ENCODE data around the gene THAP5.

The THAP5 gene

DNA sequence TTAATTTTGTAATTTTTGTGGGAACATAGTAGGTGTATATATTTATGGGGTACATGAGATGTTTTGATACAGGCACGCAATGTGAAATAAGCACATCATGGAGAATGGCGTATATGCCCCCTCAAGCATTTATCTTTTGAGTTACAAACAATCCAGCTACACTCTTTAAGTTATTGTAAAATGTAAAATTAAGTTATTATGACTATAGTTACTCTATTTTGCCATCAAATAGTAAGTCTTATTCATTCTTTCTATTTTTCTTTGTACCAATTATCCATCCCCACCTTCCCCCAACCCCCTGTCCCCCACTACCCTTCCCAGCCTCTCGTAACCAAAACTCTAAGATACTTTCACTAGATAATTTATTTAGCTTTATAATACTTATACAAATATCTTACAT, 35.8 kb downstream of the THAP5 start:
- Histone ChIP-seq H3K36me3 (ENCODE audit: control insufficient read depth, insufficient read depth, low read length) (no peaks in the 10 kb centered on the region), H3K27me3 (ENCODE audit: control insufficient read depth, insufficient read depth, low read length) (no peaks in the 10 kb centered on the region), H3K4me3 (ENCODE audit: low read depth, low read length) (no peak overlapping the region), H3K27ac (ENCODE audit: low read depth, low read length) (no peak overlapping the region), H3K9ac (ENCODE audit: low read length) (no peak overlapping the region), H3K9me3 (ENCODE audit: control insufficient read depth, insufficient read depth, low read depth, low read length) (no peaks in the 10 kb centered on the region), H3K4me1 (ENCODE audit: control insufficient read depth, insufficient read depth, low read length) (peaks cover 6% of the 10 kb centered on the region; the same call in 1 of the 2 replicates)

DNA sequence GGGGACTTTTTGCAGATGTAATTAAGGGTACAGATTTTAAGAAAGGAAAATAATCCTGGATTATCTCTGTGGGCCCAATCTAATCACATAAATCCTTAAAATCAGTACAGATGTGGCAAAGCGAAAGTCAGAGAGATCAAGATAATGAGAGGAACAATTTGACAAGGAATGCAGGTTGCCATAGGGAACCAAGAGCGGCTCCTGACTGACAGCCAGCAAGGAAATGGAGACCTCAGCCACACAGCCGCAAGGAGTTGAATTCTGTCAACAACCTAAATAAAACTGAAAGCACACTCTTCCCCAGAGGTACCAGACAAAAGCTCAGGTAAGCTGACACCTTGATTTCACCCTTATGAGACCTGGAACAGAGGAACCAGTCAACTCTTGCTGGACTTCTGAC, 40.2 kb downstream of the THAP5 start:
- Histone ChIP-seq H3K9me3 (ENCODE audit: control insufficient read depth, insufficient read depth, low read depth, low read length) (no peaks in the 10 kb centered on the region), H3K27me3 (ENCODE audit: control insufficient read depth, insufficient read depth, low read length) (no peaks in the 10 kb centered on the region), H3K27ac (ENCODE audit: low read depth, low read length) (no peak overlapping the region), H3K4me1 (ENCODE audit: control insufficient read depth, insufficient read depth, low read length) (peaks cover 11% of the 10 kb centered on the region), H3K9ac (ENCODE audit: low read length) (no peak overlapping the region), H3K4me3 (ENCODE audit: low read depth, low read length) (no peak overlapping the region), H3K36me3 (ENCODE audit: control insufficient read depth, insufficient read depth, low read length) (no peaks in the 10 kb centered on the region)

DNA sequence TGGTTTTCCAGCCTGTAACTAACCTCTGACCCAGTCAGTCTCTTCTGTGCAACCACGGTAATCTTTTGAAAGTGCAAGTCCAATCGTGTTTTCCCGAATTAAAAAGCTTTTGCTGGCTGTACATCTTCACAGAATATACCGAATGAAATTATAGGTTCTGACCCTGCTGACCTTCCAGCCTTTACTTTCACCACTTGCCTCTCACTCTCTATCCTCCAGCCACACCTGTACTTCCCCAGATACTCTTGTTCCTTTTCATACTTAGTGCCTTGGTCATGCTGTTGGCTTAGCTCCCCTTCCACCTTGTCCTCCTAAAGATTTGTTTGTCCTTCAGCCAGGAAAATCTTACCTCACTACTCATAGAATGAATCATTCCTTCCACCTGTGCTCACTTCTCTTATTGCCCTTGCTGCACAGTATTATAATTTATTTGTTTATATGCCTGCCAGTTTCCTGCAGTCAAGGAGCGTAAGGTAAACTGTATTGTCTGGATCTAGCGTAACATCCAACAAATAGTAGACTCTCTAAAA, 41.3 kb downstream of the THAP5 start:
- Histone ChIP-seq H3K4me1 (ENCODE audit: control insufficient read depth, insufficient read depth, low read length) (peaks cover 21% of the 10 kb centered on the region), H3K27me3 (ENCODE audit: control insufficient read depth, insufficient read depth, low read length) (no peaks in the 10 kb centered on the region), H3K9ac (ENCODE audit: low read length) (no peak overlapping the region), H3K9me3 (ENCODE audit: control insufficient read depth, insufficient read depth, low read depth, low read length) (no peaks in the 10 kb centered on the region), H3K4me3 (ENCODE audit: low read depth, low read length) (no peak overlapping the region), H3K36me3 (ENCODE audit: control insufficient read depth, insufficient read depth, low read length) (no peaks in the 10 kb centered on the region), H3K27ac (ENCODE audit: low read depth, low read length) (no peak overlapping the region)

DNA sequence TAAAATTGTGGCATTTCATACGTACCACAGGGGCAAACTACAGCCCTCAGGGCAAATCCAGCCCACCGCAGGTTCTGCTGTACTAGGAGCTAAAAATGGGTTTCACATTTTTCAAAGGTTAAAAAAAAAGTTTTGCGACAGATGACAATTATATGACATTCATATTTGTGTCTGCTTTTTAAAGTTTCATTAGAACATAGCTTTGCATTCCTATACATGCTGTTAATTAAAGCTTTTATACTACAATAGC, 42.8 kb downstream of the THAP5 start:
- Histone ChIP-seq H3K4me1 (ENCODE audit: control insufficient read depth, insufficient read depth, low read length) (peaks cover 35% of the 10 kb centered on the region), H3K27ac (ENCODE audit: low read depth, low read length) (no peak overlapping the region)

DNA sequence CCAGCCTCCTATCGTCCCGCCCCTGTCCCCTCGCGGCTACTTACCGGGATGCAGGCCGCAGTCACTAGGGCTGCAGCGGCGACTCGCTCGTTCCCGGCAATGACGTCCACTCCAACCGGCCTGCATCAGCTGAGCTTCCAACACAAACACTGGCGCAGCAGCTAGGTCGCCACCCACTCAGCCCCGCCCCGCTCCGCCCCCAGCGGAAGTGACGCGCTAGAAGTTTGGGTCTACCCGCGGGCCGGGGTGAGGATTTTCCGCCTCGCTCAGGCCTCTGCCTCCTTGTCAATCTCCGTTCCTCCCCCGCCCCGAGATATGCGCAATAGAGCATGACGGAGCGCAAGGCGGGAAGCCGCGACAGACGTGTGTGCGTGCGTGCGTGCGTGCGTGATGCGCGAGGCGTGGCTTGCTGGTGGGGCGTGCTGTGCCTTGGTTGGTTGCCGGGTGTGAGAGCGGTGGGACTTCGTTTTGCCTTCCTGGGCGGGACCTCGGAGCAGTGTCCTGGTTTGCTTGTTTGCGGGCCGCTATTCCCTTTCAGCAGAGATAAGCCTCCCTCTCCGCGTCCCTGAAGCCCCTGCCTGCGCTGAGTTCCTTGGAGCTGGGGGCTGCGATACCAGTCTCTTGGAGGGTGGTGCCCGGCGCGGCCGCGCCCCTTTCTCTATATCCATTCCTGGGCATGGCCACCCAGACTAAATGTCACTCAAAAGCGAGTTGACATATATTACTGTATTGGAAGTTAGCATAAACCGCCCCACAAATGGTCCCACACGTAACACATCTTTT, 43.3 kb downstream of the THAP5 start, which contains the start of gene PNPLA8:
Gene PNPLA8, minus strand, starts transcription at position 151 of the 783 bp plus-strand sequence. CDS start 10,644 bp downstream, outside the sequence.
- Histone ChIP-seq H3K4me3 (ENCODE audit: low read depth, low read length) (peak within 1 kb of the TSS; percentile 81), H3K27ac (ENCODE audit: low read depth, low read length) (0 out of 2 replicates have a peak within 1 kb of the TSS, but pooled peaks have one; percentile 21), H3K27me3 (ENCODE audit: control insufficient read depth, insufficient read depth, low read length) (no peaks in the 10 kb centered on the region), H3K4me1 (ENCODE audit: control insufficient read depth, insufficient read depth, low read length) (peaks cover 40% of the 10 kb centered on the region), H3K36me3 (ENCODE audit: control insufficient read depth, insufficient read depth, low read length) (no peaks in the 10 kb centered on the region), H3K9ac (ENCODE audit: low read length) (peak within 1 kb of the TSS; percentile 70), H3K9me3 (ENCODE audit: control insufficient read depth, insufficient read depth, low read depth, low read length) (no peaks in the 10 kb centered on the region)

More for the DNA sequence above, 42.8 kb downstream of the THAP5 start:
- Histone ChIP-seq H3K27me3 (ENCODE audit: control insufficient read depth, insufficient read depth, low read length) (no peaks in the 10 kb centered on the region), H3K36me3 (ENCODE audit: control insufficient read depth, insufficient read depth, low read length) (no peaks in the 10 kb centered on the region), H3K4me3 (ENCODE audit: low read depth, low read length) (peak overlapping the region; percentile 81), H3K9me3 (ENCODE audit: control insufficient read depth, insufficient read depth, low read depth, low read length) (no peaks in the 10 kb centered on the region), H3K9ac (ENCODE audit: low read length) (peak overlapping the region; percentile 70)

DNA sequence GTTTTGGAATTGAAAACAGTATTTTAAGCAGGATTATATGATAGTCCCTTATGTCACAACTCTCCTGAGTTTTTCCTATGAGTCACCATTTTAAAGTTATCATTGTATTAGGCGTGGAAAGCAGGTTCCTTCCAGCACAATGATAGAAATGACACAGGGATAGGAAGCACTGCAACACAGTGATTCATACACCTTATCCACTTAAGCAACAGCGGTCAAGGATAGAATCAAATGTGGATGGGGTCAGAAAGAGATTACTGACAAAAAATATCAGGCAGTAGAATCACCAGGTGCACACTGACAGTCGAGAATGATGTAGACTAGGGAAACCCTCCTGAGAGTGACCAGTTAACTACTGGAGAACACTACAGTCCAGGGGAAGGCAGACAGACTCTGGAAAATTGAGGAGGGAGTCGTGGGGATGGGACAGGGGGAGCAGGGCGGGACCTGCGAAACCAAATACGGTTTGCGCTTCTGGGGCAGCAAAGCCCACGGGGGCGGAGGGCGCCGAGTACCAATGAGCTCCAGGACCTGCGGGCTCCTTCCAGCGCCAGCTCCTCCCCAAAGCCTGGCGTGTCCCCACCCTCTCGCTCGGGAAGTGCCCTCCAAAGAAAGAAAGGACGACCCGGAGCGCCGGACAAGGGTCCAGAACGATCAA, 44.0 kb downstream of the THAP5 start:
- Histone ChIP-seq H3K36me3 (ENCODE audit: control insufficient read depth, insufficient read depth, low read length) (no peaks in the 10 kb centered on the region), H3K27ac (ENCODE audit: low read depth, low read length) (0 out of 2 replicates have a peak overlapping the region, but pooled peaks have one; percentile 21), H3K9me3 (ENCODE audit: control insufficient read depth, insufficient read depth, low read depth, low read length) (no peaks in the 10 kb centered on the region), H3K9ac (ENCODE audit: low read length) (peak overlapping the region; percentile 70), H3K4me1 (ENCODE audit: control insufficient read depth, insufficient read depth, low read length) (peaks cover 43% of the 10 kb centered on the region), H3K27me3 (ENCODE audit: control insufficient read depth, insufficient read depth, low read length) (no peaks in the 10 kb centered on the region), H3K4me3 (ENCODE audit: low read depth, low read length) (peak overlapping the region; percentile 81)

DNA sequence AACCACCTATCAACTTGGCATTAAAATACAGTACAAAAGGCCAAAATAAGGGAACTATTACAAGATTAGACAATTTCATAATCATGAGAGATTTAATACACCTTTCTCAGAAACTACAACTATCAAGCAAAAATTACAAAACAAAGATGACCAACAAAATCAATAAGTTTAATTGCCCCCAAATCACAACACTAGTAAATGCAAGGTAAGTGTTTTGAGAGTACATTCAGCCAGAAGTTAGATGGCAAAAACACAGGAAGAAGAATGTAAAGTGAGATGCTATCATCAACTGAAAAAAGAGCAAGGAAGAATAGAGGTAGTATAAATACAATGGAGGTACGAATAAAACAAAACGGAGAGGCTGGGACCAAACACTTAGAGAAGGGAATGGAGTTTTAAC, 46.7 kb downstream of the THAP5 start:
- H3K9ac ChIP-seq (ENCODE audit: low read length) = no peak overlapping the region
- H3K4me3 ChIP-seq (ENCODE audit: low read depth, low read length) = peak overlapping the region; percentile 81
- H3K36me3 ChIP-seq (ENCODE audit: control insufficient read depth, insufficient read depth, low read length) = peaks cover 7% of the 10 kb centered on the region
- H3K27me3 ChIP-seq (ENCODE audit: control insufficient read depth, insufficient read depth, low read length) = no peaks in the 10 kb centered on the region
- no peaks in the 10 kb centered on the region; the same call in 1 of the 2 replicates for H3K9me3 ChIP-seq (ENCODE audit: control insufficient read depth, insufficient read depth, low read depth, low read length)
- peaks cover 41% of the 10 kb centered on the region for H3K4me1 ChIP-seq (ENCODE audit: control insufficient read depth, insufficient read depth, low read length)
- no peak overlapping the region for H3K27ac ChIP-seq (ENCODE audit: low read depth, low read length)

DNA sequence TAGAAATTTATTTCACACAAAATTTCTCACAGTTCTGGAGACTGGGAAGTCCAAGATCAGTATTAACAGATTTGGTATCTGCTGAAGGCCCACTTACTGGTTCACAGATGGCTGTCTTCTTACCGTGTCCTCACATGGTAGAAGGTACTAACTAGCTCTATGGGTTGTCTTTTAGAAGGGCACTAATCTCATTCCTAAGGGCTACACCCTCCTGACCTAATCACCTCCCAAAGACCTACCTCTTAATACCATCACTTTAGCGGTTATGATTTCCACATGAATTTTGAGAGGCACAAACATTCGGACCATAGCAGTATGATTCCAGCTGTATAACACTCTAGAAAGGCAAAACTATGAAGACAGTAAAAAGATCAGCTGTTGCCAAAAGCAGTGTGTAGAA, 51.6 kb downstream of the THAP5 start:
- no peak overlapping the region for H3K27ac ChIP-seq (ENCODE audit: low read depth, low read length)
- peaks cover 23% of the 10 kb centered on the region for H3K4me1 ChIP-seq (ENCODE audit: control insufficient read depth, insufficient read depth, low read length)
- H3K36me3 ChIP-seq (ENCODE audit: control insufficient read depth, insufficient read depth, low read length) = peaks cover 27% of the 10 kb centered on the region
- H3K9me3 ChIP-seq (ENCODE audit: control insufficient read depth, insufficient read depth, low read depth, low read length) = no peaks in the 10 kb centered on the region; the same call in 1 of the 2 replicates
- H3K27me3 ChIP-seq (ENCODE audit: control insufficient read depth, insufficient read depth, low read length) = no peaks in the 10 kb centered on the region
- H3K4me3 ChIP-seq (ENCODE audit: low read depth, low read length) = no peak overlapping the region
- H3K9ac ChIP-seq (ENCODE audit: low read length) = no peak overlapping the region

DNA sequence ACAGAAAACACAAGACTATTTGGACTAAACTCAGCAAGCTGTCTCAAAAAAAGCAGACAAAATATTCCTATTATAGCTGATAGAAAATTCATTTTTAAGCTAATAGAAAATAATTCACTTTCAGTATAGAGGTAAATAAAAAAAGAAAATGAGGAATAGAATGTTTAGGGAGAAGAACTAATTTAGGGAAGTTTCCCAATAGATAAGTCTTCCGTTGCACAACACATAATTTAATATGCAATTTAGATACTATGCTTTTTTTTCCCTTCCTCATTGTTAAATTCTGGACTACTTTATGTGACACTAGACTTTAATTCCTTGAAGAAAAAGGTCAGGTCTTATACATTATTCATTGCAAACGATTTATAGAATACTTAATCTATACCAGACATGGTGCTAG, 53.9 kb downstream of the THAP5 start:
- H3K4me3 ChIP-seq (ENCODE audit: low read depth, low read length) = no peak overlapping the region
- H3K27me3 ChIP-seq (ENCODE audit: control insufficient read depth, insufficient read depth, low read length) = no peaks in the 10 kb centered on the region
- H3K4me1 ChIP-seq (ENCODE audit: control insufficient read depth, insufficient read depth, low read length) = peaks cover 3% of the 10 kb centered on the region; the same call in 1 of the 2 replicates
- peaks cover 40% of the 10 kb centered on the region for H3K36me3 ChIP-seq (ENCODE audit: control insufficient read depth, insufficient read depth, low read length)
- no peak overlapping the region for H3K9ac ChIP-seq (ENCODE audit: low read length)
- H3K27ac ChIP-seq (ENCODE audit: low read depth, low read length) = no peak overlapping the region
- no peaks in the 10 kb centered on the region; the same call in 1 of the 2 replicates for H3K9me3 ChIP-seq (ENCODE audit: control insufficient read depth, insufficient read depth, low read depth, low read length)

DNA sequence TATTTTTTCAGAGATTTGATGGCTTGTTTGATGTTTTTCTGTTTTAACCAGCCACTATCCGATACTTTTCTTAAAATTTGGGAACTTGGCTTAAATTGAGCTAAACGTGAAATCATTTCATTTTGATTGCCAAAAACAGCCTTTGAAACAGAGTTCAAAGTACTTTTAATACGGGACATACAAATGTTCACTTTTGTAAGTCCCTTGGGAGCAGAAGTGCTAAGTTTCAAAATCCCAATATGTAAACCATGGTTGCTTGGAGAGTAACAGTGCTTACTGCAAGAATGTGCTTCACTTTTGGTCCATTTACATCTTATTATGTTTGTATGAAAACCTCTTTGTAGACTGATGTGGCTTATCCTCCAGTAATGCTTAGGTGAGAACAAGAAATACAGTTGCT, 54.5 kb downstream of the THAP5 start:
- no peak overlapping the region for H3K9ac ChIP-seq (ENCODE audit: low read length)
- H3K9me3 ChIP-seq (ENCODE audit: control insufficient read depth, insufficient read depth, low read depth, low read length) = no peaks in the 10 kb centered on the region; the same call in 1 of the 2 replicates
- no peak overlapping the region for H3K27ac ChIP-seq (ENCODE audit: low read depth, low read length)
- peaks cover 42% of the 10 kb centered on the region for H3K36me3 ChIP-seq (ENCODE audit: control insufficient read depth, insufficient read depth, low read length)
- no peak overlapping the region for H3K4me3 ChIP-seq (ENCODE audit: low read depth, low read length)
- no peaks in the 10 kb centered on the region for H3K27me3 ChIP-seq (ENCODE audit: control insufficient read depth, insufficient read depth, low read length)
- peaks cover 3% of the 10 kb centered on the region; the same call in 1 of the 2 replicates for H3K4me1 ChIP-seq (ENCODE audit: control insufficient read depth, insufficient read depth, low read length)

All from HUES6 (cell line).